ENCODE results near the gene UGT1A1.

UGT1A1 gene

DNA sequence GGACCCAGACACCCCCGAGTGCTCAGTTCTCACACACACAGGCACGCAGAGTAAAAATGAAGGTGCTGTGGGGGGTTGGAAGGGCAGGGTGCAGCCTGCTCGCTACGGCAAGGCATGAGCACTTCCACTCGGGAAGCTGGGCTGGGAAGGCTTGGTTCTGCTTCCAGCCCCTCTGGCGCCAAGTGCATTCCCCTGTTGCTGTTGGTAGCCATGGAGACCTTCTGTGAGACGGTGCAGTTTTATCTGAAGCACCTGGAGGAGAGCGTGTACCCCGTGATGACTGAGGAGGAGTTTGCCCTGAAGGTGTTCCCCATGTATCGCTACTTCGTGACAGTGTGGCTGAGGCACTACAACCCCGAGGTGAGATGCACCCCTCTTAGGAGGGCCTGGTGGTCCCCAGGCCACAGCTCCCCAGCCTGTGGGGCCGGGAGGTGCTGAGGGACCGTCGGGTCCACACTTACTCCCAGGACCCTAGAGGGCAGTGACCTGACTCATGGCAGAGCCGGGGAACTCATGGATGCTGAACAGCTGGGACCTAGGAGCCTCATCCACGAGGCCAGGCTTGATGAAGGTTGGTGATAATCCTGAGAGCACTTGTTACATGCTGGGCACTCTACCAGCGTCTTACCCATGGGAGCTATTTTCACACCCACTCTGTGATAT lies 33.5 kb downstream of the UGT1A1 start:
- TF ChIP-seq, protein P1, sequence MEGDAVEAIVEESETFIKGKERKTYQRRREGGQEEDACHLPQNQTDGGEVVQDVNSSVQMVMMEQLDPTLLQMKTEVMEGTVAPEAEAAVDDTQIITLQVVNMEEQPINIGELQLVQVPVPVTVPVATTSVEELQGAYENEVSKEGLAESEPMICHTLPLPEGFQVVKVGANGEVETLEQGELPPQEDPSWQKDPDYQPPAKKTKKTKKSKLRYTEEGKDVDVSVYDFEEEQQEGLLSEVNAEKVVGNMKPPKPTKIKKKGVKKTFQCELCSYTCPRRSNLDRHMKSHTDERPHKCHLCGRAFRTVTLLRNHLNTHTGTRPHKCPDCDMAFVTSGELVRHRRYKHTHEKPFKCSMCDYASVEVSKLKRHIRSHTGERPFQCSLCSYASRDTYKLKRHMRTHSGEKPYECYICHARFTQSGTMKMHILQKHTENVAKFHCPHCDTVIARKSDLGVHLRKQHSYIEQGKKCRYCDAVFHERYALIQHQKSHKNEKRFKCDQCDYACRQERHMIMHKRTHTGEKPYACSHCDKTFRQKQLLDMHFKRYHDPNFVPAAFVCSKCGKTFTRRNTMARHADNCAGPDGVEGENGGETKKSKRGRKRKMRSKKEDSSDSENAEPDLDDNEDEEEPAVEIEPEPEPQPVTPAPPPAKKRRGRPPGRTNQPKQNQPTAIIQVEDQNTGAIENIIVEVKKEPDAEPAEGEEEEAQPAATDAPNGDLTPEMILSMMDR (IDR thresholded peaks at IDR 0.05; ENCODE audit: low read depth, low read length), result no peak
- no peak for DNase-seq (ENCODE audit: extremely low read depth, low read depth)

DNA sequence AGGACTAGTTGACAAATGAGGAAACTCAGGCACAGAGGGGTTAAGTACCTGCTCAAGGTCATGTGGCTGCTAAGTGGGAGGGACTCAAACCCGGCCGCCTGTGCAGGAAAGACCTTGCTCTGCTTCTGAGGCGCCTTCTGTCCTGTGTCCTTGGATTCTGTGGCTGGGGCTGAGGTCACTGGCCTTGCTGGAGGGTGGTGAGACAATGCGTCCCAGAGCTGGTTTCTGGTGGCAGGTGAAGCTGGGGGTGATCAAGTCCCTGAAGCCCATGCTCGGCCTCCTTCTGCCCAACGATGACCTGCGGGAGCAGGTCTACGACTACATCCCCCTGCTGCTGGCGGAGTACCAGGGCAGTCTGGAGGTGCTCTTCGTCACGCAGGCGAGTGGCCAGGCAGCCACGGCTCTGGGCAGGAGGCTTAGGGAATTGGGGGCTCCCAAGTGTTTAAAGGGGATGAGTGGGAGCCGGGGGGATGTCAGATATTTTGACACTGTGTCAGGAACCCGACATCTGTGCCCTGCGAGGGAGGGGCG lies 34.1 kb downstream of the UGT1A1 start:
- no peak for DNase-seq (ENCODE audit: extremely low read depth, low read depth)
- TF ChIP-seq, protein P1 (IDR thresholded peaks at IDR 0.05; ENCODE audit: low read depth, low read length), result no peak

DNA sequence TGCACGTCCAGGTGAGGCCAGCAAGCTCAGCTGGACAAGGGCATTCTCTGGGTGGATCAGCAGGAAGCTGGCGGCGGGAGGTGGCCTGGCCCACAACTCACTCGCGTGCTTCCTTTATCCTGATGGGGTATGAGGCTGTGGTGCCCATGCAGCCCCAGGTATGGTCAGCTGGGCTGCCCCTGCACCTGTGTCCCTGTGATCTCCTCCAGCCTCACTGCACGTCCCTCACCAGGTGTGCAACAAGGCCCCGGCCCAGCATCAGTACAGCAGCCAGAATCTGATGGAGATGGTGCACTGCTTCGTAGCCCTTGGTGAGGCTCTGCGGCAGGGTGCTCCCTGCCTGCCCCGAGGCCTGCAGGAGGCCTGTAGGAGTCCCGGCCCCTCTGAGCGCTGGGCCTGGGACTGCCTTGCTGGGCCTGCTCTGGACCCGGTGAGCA lies 35.7 kb downstream of the UGT1A1 start:
- TF ChIP-seq, protein P1 (IDR thresholded peaks at IDR 0.05; ENCODE audit: low read depth, low read length), result no peak
- no peak for DNase-seq (ENCODE audit: extremely low read depth, low read depth)

DNA sequence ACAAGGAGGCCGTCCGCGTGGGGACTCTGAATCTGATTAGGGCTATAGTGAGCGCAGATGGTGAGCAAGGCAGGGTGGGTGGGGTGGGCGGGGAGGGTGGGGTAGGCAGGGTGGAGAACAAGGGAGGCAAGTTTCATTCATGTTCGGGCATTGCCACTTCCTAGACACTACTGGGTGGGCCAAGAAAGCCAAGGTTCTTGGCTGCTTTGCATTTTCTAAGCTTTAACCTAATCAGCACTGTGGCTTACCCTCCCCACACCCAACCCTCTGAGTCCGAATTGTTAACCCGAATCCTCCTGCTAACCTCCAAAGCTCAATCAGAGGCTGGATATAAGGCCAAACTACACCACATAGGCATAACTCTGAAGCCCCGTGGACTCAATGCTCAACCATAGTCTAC lies 36.2 kb downstream of the UGT1A1 start:
- no peak for DNase-seq (ENCODE audit: extremely low read depth, low read depth)
- TF ChIP-seq, protein P1 (IDR thresholded peaks at IDR 0.05; ENCODE audit: low read depth, low read length), result no peak

DNA sequence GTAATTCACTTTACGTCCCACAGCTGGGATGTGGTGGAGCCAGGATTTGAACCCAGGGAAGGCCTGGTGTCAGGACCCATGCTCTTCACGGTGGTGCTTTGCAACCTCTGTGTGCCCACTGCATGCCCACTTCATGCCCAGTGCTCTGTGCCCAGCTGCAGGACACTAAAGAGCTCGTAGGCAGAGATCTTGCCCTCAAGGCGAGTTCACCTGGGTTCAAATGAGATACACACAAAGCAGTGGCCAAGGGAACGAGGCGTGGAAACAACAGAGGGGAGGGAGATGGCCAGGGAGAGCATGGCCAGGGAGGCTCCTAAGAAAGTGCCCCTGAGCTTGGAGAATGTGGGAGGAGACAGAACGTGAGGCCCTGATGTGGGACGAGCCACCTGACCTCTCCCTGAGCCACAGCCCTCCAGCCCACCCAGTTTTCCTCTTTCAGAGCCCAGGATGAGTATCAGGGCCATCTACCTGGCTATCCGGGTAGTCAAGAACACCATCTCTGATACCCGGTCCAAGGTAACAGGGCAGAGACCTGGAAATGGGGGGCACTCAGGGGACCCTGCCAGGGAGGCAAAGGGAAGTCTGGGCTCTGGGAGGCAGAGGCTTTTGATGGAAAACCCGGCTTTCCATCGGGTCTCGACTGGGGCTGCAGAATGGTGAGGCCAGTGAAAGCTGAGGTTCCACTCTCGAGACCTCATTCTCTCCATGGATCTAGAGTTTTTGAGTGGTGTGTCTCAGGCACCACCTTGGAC lies 38.4 kb downstream of the UGT1A1 start:
- TF ChIP-seq, protein P1 (IDR thresholded peaks at IDR 0.05; ENCODE audit: low read depth, low read length), result no peak
- no peak for DNase-seq (ENCODE audit: extremely low read depth, low read depth)

DNA sequence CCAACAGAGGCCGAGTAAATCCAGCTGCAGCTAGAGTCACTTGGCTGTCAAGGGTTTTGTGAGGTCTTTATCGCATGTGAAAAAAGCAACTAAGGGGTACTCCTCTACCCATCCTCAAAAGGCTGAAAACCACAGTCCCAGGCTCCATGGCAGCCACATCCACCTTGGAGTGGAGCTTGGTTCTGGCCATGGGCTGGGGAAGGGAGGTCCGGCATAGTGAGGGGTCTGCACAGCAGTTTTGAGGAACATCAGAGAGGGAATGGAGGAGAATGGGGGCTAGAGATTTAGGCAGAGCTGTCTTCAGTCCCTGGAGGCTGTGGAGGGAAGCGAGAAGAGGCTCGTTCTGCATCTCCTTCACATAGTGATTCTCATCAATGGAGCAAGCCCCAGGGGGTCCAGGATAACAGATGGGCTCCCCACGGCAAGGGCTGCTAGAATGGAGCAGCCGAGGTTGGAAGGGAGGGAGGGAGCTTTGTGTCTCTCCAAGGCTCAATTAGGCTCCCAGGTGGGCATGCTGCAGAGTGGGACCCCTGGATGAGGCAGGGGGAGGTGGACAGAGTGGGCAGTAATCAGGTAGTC lies 39.1 kb downstream of the UGT1A1 start:
- DNase-seq (ENCODE audit: extremely low read depth, low read depth), result no peak
- TF ChIP-seq, protein P1 (IDR thresholded peaks at IDR 0.05; ENCODE audit: low read depth, low read length), result no peak

DNA sequence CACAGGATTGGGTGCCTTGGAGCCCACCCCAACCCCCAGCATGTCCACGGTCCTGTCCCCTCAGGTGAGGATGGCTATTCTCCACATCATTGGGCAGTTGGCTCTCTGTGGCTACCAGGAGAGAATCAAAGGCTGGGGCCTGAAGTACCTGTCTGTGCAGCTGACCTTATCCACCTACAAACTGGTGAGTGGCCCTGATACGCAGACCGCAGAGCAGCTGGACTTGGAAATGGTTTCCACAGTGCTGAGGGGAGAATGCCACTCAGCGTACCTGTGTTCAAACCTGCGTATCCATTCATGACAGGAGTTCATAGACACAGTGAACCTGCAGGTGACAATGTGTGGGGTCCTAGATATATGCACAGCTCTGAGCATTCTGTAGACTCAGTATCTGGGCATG lies 39.6 kb downstream of the UGT1A1 start:
- TF ChIP-seq, protein P1 (IDR thresholded peaks at IDR 0.05; ENCODE audit: low read depth, low read length), result no peak
- DNase-seq (ENCODE audit: extremely low read depth, low read depth), result no peak
